Vagina (tissue), 2 donors: ENCODE results near the gene TSC1. TPM values are rescaled to one million over a fixed set of nuclear protein-coding genes. Genes with fewer than 3 reads are reported as not detected.
A peak's percentile ranks its signal among the peaks of the same experiment; 100 is the strongest.

Experiments used
- DNase-seq, 2 donors: peaks; one replicate each; pipeline ENCODE4 v3.0.0-alpha.2; 2017; ENCODE audit errors: extremely low spot score in 2 of 2
- H3K27ac ChIP-seq: fragments of 200-600 bp; sonication (generic); one replicate; pipeline ENCODE4 v1.5.1; 2019
- H3K27me3 ChIP-seq: fragments of 200-600 bp; sonication (generic); one replicate; pipeline ENCODE4 v1.5.1; 2019
- H3K36me3 ChIP-seq, 2 donors: fragments of 200-600 bp; sonication (generic); one replicate each; pipeline ENCODE4 v1.5.1; 2017 to 2019
- H3K4me1 ChIP-seq: fragments of 200-600 bp; sonication (generic); one replicate; pipeline ENCODE4 v1.5.1; 2019
- H3K4me3 ChIP-seq, 2 donors: fragments of 200-600 bp; sonication (generic); 1 replicate in 1 of 2; 2 replicates in 1 of 2; pipeline ENCODE4 v1.5.1; 2016 to 2019
- H3K9me3 ChIP-seq: fragments of 200-600 bp; sonication (generic); one replicate; pipeline ENCODE4 v1.5.1; 2019
- POLR2A ChIP-seq, 2 donors: fragments of 450-650 bp; IDR thresholded peaks; one replicate each; pipeline ENCODE4 v1.6.1; 2017; ENCODE audit warnings: antibody characterized with exemption in 2 of 2, mild to moderate bottlenecking in 2 of 2, moderate library complexity in 2 of 2
- POLR2AphosphoS5 ChIP-seq, 2 donors: sonication (generic); formaldehyde crosslinking; IDR thresholded peaks; one replicate each; pipeline ENCODE4 v1.9.0; 2017; ENCODE audit warnings: antibody characterized with exemption in 2 of 2, mild to moderate bottlenecking in 2 of 2, low read depth in 1 of 2; ENCODE audit not compliant: insufficient read depth in 1 of 2
- intact Hi-C: fragments of 100-400 bp; cut with DNase I; formaldehyde crosslinking; loops from one replicate; pipeline ENCODE4 v1.15.1; 2023
- total RNA-seq: library from RNA; depleted of rRNA; stranded (reverse); fragments of >200 nt; gene quantifications from one replicate; pipeline ENCODE4 v1.2.3, GENCODE V29; 2016
- TF ChIP-seq, protein P1 (sequence below), 3 experiments: fragments of 450-650 bp in 2 of 3; fragments of 200-600 bp in 1 of 3; sonication (generic) in 1 of 3; IDR thresholded peaks; one replicate each; pipeline ENCODE4 v1.5.1; 2017 to 2019; ENCODE audit warnings: antibody characterized with exemption in 3 of 3, mild to moderate bottlenecking in 2 of 3, moderate library complexity in 2 of 3

The TSC1 gene
- total RNA-seq, 1 donor from 2014 or later = 56.2 TPM

DNA sequence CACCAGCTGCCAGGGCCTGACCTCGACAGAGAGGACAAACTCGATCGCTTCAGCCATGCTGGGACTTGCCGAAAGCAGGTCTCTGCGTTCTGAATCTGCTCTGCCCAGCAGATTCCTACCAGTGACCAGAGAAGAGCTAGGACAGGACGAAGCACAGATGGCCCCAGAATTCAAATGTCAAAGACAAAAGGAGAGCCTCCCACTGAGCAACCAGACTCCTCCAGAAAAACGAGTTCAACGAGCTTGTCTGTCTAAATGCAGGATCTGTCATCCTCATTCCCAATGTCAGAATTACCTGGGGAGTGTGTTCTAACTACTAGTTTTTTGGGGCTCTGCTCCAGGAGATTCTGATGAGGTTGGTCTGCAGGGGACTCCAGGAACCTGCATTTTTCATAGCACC lies 79.7 kb downstream of the TSC1 start:
- TF ChIP-seq POLR2A (IDR thresholded peaks at IDR 0.05) (no peak), POLR2AphosphoS5 (IDR thresholded peaks at IDR 0.05; ENCODE audit: insufficient read depth in 1 of 2, low read depth in 1 of 2) (peak in 1 of 2 donors; percentile 58)
- TF ChIP-seq, protein P1, sequence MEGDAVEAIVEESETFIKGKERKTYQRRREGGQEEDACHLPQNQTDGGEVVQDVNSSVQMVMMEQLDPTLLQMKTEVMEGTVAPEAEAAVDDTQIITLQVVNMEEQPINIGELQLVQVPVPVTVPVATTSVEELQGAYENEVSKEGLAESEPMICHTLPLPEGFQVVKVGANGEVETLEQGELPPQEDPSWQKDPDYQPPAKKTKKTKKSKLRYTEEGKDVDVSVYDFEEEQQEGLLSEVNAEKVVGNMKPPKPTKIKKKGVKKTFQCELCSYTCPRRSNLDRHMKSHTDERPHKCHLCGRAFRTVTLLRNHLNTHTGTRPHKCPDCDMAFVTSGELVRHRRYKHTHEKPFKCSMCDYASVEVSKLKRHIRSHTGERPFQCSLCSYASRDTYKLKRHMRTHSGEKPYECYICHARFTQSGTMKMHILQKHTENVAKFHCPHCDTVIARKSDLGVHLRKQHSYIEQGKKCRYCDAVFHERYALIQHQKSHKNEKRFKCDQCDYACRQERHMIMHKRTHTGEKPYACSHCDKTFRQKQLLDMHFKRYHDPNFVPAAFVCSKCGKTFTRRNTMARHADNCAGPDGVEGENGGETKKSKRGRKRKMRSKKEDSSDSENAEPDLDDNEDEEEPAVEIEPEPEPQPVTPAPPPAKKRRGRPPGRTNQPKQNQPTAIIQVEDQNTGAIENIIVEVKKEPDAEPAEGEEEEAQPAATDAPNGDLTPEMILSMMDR (IDR thresholded peaks at IDR 0.05) = no peak
- Histone ChIP-seq H3K4me1 (no peaks in the 10 kb centered on the region), H3K36me3 (no peaks in the 10 kb centered on the region), H3K27me3 (no peaks in the 10 kb centered on the region), H3K9me3 (no peaks in the 10 kb centered on the region), H3K27ac (no peak overlapping the region), H3K4me3 (no peak overlapping the region)
- intact Hi-C loops = no loop called here
- DNase-seq = no peak

DNA sequence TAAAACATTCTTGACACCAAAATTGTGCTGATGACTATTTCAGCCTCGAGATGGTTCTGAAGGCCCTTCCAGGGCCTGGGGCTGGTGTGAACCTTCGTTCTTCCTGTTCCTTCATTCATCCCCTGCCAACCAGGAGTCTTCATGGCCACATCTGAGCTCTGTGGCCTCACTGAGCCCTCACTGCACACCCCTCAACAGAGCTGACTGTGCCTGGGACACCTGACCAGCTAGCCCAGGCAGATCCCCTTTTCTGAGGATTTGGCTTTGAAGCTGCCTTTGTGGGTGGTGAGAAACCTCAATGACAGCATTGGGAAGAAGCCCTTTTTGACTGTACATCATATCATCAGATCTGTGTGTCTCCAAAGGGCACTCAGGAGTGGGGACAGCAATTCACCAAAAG lies 80.1 kb downstream of the TSC1 start:
- intact Hi-C loops = no loop called here
- no peak overlapping the region for H3K27ac ChIP-seq

DNA sequence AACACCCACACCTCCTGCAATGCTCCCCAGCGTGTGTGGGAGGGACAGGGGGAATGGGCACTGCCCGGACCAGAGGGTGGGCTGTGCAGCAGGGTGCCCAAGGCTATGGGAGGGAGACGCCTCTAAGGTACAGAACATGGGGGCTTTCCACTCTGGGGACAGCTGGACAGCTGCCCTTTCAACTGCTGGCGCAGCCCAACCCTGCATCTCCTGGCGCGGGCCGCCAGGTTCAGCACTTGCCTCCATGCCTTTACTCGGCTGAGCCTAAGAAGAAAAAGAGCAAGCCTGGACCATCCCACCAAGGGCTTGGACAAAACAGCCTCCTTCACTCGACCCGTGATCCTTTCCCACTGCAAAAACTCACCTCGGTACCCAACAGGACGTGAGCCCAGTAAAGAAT lies 81.3 kb downstream of the TSC1 start:
- intact Hi-C loops = no loop called here

More for the DNA sequence above, 80.1 kb downstream of the TSC1 start:
- no peak overlapping the region for H3K4me3 ChIP-seq
- no peaks in the 10 kb centered on the region for H3K4me1 ChIP-seq
- H3K27me3 ChIP-seq = no peaks in the 10 kb centered on the region
- no peaks in the 10 kb centered on the region for H3K9me3 ChIP-seq
- no peaks in the 10 kb centered on the region for H3K36me3 ChIP-seq
- DNase-seq = no peak
- no peak for TF ChIP-seq POLR2AphosphoS5 (IDR thresholded peaks at IDR 0.05; ENCODE audit: insufficient read depth in 1 of 2, low read depth in 1 of 2)
- TF ChIP-seq, protein P1 (IDR thresholded peaks at IDR 0.05) = no peak
- TF ChIP-seq POLR2A (IDR thresholded peaks at IDR 0.05) = no peak

DNA sequence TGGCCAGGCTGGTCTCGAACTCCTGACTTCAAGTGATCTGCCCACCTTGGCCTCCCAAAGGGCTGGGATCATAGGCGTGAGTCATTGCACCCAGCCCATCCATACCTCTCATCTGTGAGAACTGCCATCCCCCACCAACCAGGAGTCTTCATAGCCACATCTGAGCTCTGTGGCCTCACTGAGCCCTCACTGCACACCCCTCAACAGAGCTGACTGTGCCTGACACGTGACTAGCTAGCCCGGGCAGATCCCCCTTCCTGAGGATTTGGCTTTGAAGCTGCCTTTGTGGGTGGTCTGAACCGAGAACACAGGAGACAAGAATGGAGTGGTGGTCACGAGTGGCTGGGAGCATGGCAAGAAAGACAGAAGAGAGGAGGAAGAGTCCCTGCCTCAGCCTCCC lies 81.9 kb downstream of the TSC1 start:
- TF ChIP-seq POLR2A (IDR thresholded peaks at IDR 0.05) (no peak), POLR2AphosphoS5 (IDR thresholded peaks at IDR 0.05; ENCODE audit: insufficient read depth in 1 of 2, low read depth in 1 of 2) (no peak)
- TF ChIP-seq, protein P1 (IDR thresholded peaks at IDR 0.05) = no peak
- Histone ChIP-seq H3K27ac (no peak overlapping the region), H3K9me3 (no peaks in the 10 kb centered on the region), H3K36me3 (no peaks in the 10 kb centered on the region), H3K27me3 (no peaks in the 10 kb centered on the region), H3K4me3 (no peak overlapping the region), H3K4me1 (peaks cover 7% of the 10 kb centered on the region)
- intact Hi-C loops = no loop called here
- DNase-seq = no peak

More for the DNA sequence above, 81.3 kb downstream of the TSC1 start:
- peaks cover 2% of the 10 kb centered on the region for H3K4me1 ChIP-seq
- DNase-seq = no peak
- no peak for TF ChIP-seq POLR2AphosphoS5 (IDR thresholded peaks at IDR 0.05; ENCODE audit: insufficient read depth in 1 of 2, low read depth in 1 of 2)
- no peak for TF ChIP-seq POLR2A (IDR thresholded peaks at IDR 0.05)
- TF ChIP-seq, protein P1 (IDR thresholded peaks at IDR 0.05) = no peak
- H3K36me3 ChIP-seq = no peaks in the 10 kb centered on the region
- no peak overlapping the region for H3K27ac ChIP-seq
- H3K27me3 ChIP-seq = no peaks in the 10 kb centered on the region
- no peaks in the 10 kb centered on the region for H3K9me3 ChIP-seq
- H3K4me3 ChIP-seq = no peak overlapping the region

DNA sequence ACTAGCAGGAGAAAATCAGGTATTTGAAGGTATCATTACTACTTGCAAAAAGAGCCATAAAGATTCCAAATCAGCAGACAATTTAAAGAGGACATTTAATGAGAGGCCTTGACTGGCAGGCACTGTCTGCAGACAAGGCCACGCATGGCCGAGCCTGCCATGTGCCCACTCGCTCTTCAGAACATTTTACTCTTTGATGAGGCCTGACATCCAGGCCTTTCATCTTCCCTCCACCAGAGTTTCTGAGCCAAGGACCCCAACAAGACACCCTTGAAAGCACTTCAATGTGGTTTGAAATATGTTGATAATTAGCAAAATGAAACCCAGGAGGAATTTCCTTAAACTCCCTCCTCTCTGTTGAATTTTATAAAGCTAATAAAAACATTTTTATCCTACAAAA lies 82.8 kb downstream of the TSC1 start:
- TF ChIP-seq POLR2A (IDR thresholded peaks at IDR 0.05) (no peak), POLR2AphosphoS5 (IDR thresholded peaks at IDR 0.05; ENCODE audit: insufficient read depth in 1 of 2, low read depth in 1 of 2) (no peak)
- TF ChIP-seq, protein P1 (IDR thresholded peaks at IDR 0.05) = no peak
- Histone ChIP-seq H3K4me3 (no peak overlapping the region), H3K9me3 (no peaks in the 10 kb centered on the region), H3K27ac (no peak overlapping the region), H3K36me3 (no peaks in the 10 kb centered on the region), H3K4me1 (peaks cover 12% of the 10 kb centered on the region), H3K27me3 (no peaks in the 10 kb centered on the region)
- DNase-seq = no peak
- intact Hi-C loops = no loop called here
